GM13976 (cell line): Measurements from ENCODE around the gene OLFML3.
A peak's percentile ranks its signal among the peaks of the same experiment; 100 is the strongest.

Experiments
- DNase-seq: peaks from one replicate; pipeline ENCODE4 v3.0.0; 2012; ENCODE audit warnings: low spot score
- in situ Hi-C: fragments of 300-500 bp; cut with MboI; formaldehyde crosslinking; loops from one replicate; pipeline ENCODE4 v1.12.0; 2022; ENCODE audit warnings: low sequenced_read_pairs, mixed read lengths, inconsistent platforms; ENCODE audit not compliant: unreplicated experiment
- TF ChIP-seq, protein P1 (sequence below): IDR thresholded peaks from 2 replicates; pipeline ENCODE4 v1.5.1; 2012; ENCODE audit warnings: borderline replicate concordance, mild to moderate bottlenecking; ENCODE audit not compliant: insufficient read depth; ENCODE audit errors: extremely low read depth, missing control alignments, control extremely low read depth

OLFML3 gene, protein sequence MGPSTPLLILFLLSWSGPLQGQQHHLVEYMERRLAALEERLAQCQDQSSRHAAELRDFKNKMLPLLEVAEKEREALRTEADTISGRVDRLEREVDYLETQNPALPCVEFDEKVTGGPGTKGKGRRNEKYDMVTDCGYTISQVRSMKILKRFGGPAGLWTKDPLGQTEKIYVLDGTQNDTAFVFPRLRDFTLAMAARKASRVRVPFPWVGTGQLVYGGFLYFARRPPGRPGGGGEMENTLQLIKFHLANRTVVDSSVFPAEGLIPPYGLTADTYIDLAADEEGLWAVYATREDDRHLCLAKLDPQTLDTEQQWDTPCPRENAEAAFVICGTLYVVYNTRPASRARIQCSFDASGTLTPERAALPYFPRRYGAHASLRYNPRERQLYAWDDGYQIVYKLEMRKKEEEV

DNA sequence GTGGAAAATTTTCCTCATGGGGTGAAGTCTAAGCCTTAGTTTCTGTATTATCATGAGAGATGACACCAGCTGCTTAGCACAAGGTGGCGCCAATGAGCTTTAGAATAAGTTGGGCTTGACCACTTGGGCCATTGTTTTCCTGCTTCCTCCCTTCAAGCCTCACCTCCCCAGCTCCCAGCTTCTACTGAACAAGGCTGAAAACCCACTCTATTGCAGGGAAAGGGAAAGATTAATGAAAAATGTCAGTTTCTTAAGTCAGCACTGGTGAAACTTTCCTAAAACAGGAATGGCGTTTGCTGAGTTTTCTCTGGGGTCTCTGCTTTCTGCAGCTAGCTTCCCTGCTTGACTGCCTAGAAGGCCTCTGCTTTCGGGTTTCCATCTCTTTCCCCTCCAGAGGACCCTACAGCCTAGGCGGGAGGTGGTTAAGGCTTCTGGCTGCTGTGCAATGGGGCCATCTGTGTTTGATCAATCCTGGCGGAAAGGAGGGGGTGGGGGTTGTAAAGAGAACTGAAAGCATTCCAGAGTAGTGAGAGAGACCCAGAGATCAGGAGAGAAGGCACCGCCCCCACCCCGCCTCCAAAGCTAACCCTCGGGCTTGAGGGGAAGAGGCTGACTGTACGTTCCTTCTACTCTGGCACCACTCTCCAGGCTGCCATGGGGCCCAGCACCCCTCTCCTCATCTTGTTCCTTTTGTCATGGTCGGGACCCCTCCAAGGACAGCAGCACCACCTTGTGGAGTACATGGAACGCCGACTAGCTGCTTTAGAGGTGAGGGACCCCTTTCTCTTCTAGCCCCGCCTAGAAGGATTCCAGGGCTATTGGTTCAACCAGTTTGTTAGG is at the start of gene OLFML3:
Gene OLFML3 (plus strand): TSS at position 612 of the 840 bp plus-strand sequence. CDS start 43 bp downstream, at position 655.
- TF ChIP-seq, protein P1, sequence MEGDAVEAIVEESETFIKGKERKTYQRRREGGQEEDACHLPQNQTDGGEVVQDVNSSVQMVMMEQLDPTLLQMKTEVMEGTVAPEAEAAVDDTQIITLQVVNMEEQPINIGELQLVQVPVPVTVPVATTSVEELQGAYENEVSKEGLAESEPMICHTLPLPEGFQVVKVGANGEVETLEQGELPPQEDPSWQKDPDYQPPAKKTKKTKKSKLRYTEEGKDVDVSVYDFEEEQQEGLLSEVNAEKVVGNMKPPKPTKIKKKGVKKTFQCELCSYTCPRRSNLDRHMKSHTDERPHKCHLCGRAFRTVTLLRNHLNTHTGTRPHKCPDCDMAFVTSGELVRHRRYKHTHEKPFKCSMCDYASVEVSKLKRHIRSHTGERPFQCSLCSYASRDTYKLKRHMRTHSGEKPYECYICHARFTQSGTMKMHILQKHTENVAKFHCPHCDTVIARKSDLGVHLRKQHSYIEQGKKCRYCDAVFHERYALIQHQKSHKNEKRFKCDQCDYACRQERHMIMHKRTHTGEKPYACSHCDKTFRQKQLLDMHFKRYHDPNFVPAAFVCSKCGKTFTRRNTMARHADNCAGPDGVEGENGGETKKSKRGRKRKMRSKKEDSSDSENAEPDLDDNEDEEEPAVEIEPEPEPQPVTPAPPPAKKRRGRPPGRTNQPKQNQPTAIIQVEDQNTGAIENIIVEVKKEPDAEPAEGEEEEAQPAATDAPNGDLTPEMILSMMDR, result peak; percentile 65
- DNase-seq, result peak; percentile 66
- in situ Hi-C loops, result no loop called here

DNA sequence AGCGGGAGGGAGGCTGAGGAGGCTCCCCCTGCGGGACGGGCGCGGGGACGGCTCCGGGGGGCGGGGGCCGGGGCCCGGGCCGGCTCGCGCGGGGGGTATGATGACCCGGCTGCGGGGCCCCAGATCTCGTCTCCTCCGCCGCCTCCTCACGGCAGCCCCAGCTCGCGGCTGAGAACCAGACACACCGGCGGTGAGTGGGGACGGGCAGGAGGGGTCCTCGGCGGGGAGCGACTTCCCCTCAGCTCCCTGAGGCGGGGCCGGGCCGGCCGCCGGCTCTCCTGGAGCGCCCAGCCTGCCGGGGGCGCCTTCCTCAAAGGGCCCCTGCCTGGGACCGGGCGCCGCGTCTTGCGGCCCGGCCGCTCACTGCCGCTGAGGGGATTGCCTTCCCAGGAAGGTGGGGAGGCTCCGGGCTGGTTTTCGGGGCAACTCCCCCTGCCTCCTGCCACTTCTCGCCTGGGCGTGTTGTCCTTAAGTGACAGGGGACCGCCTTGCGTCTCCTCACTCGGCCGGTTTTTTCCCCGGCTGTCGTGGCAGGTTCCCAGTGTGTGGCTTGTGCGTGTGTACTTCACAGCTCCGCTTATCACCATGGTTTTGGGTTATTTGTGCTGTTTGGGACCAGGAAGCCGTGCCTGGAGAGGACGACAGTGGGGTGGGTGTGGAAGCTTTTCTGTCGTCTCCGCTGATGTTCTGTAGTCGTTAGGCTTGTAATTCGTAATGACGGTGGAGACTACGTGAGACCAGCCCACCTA is 49.4 kb upstream of the OLFML3 start:
- DNase-seq, result peak; percentile 72
- in situ Hi-C loops, result no loop called here
- TF ChIP-seq, protein P1, result peak; percentile 11

DNA sequence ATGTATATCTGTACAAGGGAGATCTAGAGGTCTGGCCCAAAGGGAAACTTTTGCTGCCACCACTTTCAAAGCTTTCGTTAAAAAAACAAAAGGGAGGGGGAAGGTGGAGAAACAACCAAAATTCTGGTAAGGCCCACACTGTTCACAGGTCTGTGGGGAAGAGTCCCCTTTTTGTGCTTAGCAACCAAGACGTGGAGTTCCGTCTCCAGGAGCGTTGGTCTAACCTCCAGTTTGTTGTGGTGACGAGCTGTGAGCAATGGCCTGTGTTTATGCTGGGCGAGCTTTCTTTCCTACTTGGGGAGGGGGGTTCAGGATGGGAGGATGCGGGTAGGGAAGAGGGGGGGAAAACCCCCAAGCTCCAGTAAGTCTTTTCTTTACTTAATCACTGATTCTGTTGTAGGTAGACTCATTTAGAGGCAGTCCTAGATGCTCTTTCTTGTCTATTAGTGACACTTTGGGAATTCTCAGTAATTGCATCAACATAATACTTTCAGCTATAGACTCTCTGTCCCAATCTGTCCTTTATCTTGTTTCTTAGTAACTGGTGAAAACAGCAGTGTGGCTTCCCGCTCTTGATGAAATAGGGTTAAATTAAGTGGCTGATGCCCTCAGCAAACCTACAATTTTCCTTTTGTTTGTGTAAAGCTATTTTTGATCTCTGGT is 48.6 kb upstream of the OLFML3 start:
- DNase-seq, result peak; percentile 56
- in situ Hi-C loops, result no loop called here
- TF ChIP-seq, protein P1, result no peak

DNA sequence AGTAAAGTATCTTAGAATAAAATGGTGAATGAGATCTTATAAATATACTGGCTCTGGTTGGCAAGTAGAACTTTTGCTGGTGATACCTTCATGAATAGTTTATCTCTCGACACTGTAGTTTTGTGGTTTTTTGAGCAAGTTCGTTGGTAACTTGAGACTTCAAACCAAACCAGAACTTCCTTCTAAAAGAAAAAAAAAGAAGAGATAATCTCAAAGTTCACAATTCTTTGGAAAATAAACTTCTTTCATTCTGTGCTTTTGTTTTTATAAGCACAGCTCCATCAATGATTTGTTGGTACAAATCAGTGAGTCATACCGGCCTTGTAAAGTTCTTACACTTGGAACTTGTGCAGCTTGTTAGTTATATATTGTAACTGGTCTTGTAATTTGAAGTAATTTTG is 47.8 kb upstream of the OLFML3 start:
- in situ Hi-C loops, result no loop called here
- TF ChIP-seq, protein P1, result no peak
- DNase-seq, result no peak

DNA sequence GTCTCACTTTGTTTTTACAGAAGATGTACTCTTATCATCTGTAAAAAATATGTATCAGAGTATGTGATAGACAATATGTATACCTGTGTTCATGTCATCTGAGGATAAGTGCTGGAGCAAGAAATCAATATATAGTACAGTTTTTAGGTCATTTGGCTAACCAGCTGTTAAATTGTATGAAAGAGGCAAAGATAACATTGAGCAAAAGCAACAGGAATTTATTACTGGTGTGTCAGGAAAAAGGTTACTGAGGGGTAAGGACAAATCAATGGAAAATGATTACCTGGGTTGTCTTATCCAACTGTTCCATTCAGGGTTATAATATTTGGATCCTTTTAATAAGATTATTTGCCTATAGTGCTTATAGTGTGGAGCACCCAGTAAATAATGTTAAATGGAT is 45.3 kb upstream of the OLFML3 start:
- in situ Hi-C loops, result no loop called here
- TF ChIP-seq, protein P1, result no peak

More for the DNA sequence above, 45.3 kb upstream of the OLFML3 start:
- DNase-seq, result no peak
